WTC11 (cell line): ENCODE measurements around the gene DYNC1I1. TPM values are rescaled to one million over a fixed set of nuclear protein-coding genes. Genes with fewer than 3 reads are reported as not detected.

Experiments used
- ATAC-seq: fragments of 200-7000 bp; cut with Tn5 transposase; 2 replicates; pipeline ENCODE4 v1.10.0; 2021; ENCODE audit warnings: mild to moderate bottlenecking, moderate library complexity
- CTCF ChIA-PET: fragments of 300-600 bp; sonication (Branson Sonifier 250); formaldehyde crosslinking; loops from one replicate; lab custom pipeline; 2021; ENCODE audit warnings: antibody characterized with exemption; lab: Charles Lee
- POLR2A ChIA-PET: fragments of 350-600 bp; sonication (Branson Sonifier 250); formaldehyde crosslinking; loops from one replicate; lab custom pipeline; 2021; ENCODE audit warnings: antibody characterized with exemption; lab: Charles Lee
- DNase-seq: peaks from one replicate; pipeline ENCODE4 v3.0.0; 2021; ENCODE audit warnings: low spot score
- H3K27ac Mint-ChIP-seq: 2 replicates; pipeline ENCODE4 v1.8.0; 2021; ENCODE audit warnings: mixed read lengths
- H3K27me3 Mint-ChIP-seq: 2 replicates; pipeline ENCODE4 v1.8.0; 2021; ENCODE audit warnings: low read depth, mild to moderate bottlenecking, moderate library complexity, mixed read lengths
- H3K36me3 Mint-ChIP-seq: 2 replicates; pipeline ENCODE4 v1.8.0; 2021; ENCODE audit warnings: mixed read lengths
- H3K4me1 Mint-ChIP-seq: 2 replicates; pipeline ENCODE4 v1.8.0; 2022; ENCODE audit warnings: mixed read lengths
- H3K4me3 Mint-ChIP-seq: 2 replicates; pipeline ENCODE4 v1.8.0; 2021; ENCODE audit warnings: mild to moderate bottlenecking, moderate library complexity, mixed read lengths
- H3K9me3 Mint-ChIP-seq: 2 replicates; pipeline ENCODE4 v1.8.0; 2021; ENCODE audit warnings: mixed read lengths
- CREM ChIP-seq: sonication (generic); formaldehyde crosslinking; IDR thresholded peaks from 2 replicates; pipeline ENCODE4 v1.8.1; 2022; ENCODE audit warnings: mild to moderate bottlenecking, missing genetic modification reagents, moderate library complexity
- CTCF ChIP-seq: fragments of 200-600 bp; IDR thresholded peaks from 2 replicates; pipeline ENCODE4 v1.8.0; 2022; ENCODE audit warnings: antibody characterized with exemption
- E2F5 ChIP-seq: sonication (generic); formaldehyde crosslinking; IDR thresholded peaks from 2 replicates; pipeline ENCODE4 v1.8.1; 2022; ENCODE audit warnings: mild to moderate bottlenecking, moderate library complexity, missing genetic modification reagents
- ERG ChIP-seq: fragments of 250-450 bp; sonication (Bioruptor Pico); IDR thresholded peaks from 2 replicates; pipeline ENCODE4 v1.8.0; 2021; ENCODE audit warnings: mild to moderate bottlenecking
- FOXP1 ChIP-seq: sonication (generic); formaldehyde crosslinking; IDR thresholded peaks from 2 replicates; pipeline ENCODE4 v1.8.0; 2022; ENCODE audit warnings: missing genetic modification reagents, mild to moderate bottlenecking, moderate library complexity, borderline replicate concordance
- JUN ChIP-seq: sonication (generic); formaldehyde crosslinking; IDR thresholded peaks from 2 replicates; pipeline ENCODE4 v1.8.0; 2023; ENCODE audit warnings: mild to moderate bottlenecking, missing genetic modification reagents
- MYBL2 ChIP-seq: sonication (generic); formaldehyde crosslinking; IDR thresholded peaks from 2 replicates; pipeline ENCODE4 v1.8.1; 2023; ENCODE audit warnings: mild to moderate bottlenecking, moderate library complexity, missing genetic modification reagents
- OVOL2 ChIP-seq: fragments of 250-450 bp; sonication (Bioruptor Pico); IDR thresholded peaks from 2 replicates; pipeline ENCODE4 v1.9.0; 2021; ENCODE audit warnings: mild to moderate bottlenecking, borderline replicate concordance
- RORB ChIP-seq: fragments of 250-450 bp; sonication (Bioruptor Pico); IDR thresholded peaks from 2 replicates; pipeline ENCODE4 v1.9.0; 2021; ENCODE audit warnings: mild to moderate bottlenecking
- ZNF219 ChIP-seq: sonication (generic); formaldehyde crosslinking; IDR thresholded peaks from 2 replicates; pipeline ENCODE4 v1.8.0; 2023; ENCODE audit warnings: missing genetic modification reagents, mild to moderate bottlenecking, borderline replicate concordance
- ZNF232 ChIP-seq: sonication (generic); formaldehyde crosslinking; IDR thresholded peaks from 2 replicates; pipeline ENCODE4 v1.8.0; 2022; ENCODE audit warnings: mild to moderate bottlenecking, missing genetic modification reagents
- ZNF423 ChIP-seq: fragments of 250-450 bp; sonication (Bioruptor Pico); IDR thresholded peaks from 2 replicates; pipeline ENCODE4 v2.1.2; 2022; ENCODE audit warnings: mild to moderate bottlenecking, moderate library complexity
- total RNA-seq: library from RNA; stranded (reverse); gene quantifications from 3 replicates; pipeline ENCODE4 v1.2.3, GENCODE V29; 2021
- TF ChIP-seq, protein P1 (sequence below): sonication (generic); formaldehyde crosslinking; IDR thresholded peaks from 2 replicates; pipeline ENCODE4 v1.8.1; 2022; ENCODE audit warnings: low read depth, missing genetic modification reagents, borderline replicate concordance
- TF ChIP-seq, protein P2 (sequence below): sonication (generic); formaldehyde crosslinking; IDR thresholded peaks from 2 replicates; pipeline ENCODE4 v1.8.1; 2022; ENCODE audit warnings: low read depth, mild to moderate bottlenecking, moderate library complexity, missing genetic modification reagents, borderline replicate concordance
- TF ChIP-seq, protein P3 (sequence below): sonication (generic); formaldehyde crosslinking; IDR thresholded peaks from 2 replicates; pipeline ENCODE4 v1.8.0; 2022; ENCODE audit warnings: mild to moderate bottlenecking, missing genetic modification reagents
- TF ChIP-seq, protein P4 (sequence below): sonication (generic); formaldehyde crosslinking; IDR thresholded peaks from 2 replicates; pipeline ENCODE4 v1.8.1; 2023; ENCODE audit warnings: mild to moderate bottlenecking, missing genetic modification reagents, borderline replicate concordance
- TF ChIP-seq, protein P5 (sequence below): sonication (generic); formaldehyde crosslinking; conservative IDR thresholded peaks from 2 replicates; pipeline ENCODE4 v1.8.1; 2022; ENCODE audit warnings: mild to moderate bottlenecking, missing genetic modification reagents

Gene DYNC1I1
- total RNA-seq, 1 experiment from 2014 or later, result 2.8 TPM

DNA sequence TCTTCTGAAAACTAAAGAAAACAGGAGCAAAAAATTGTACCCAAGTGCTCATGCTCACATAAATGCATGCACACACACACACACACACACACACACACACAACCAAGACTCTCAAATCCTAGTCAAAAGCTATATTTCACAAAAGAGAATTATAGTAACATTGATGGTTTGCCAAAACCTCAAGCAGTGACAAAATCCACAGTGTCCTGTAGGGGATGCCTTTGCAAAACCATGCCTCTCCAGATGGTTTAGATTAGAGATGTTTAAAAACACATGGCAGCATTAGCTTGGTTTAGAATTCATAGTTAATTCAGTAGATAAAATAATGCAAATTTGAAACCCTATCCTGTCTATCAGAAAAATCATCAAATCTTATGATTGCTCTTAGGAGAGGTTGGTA, 232.2 kb downstream of the DYNC1I1 start:
- Mint-ChIP-seq H3K9me3 (no peaks in the 10 kb centered on the region), H3K4me1 (peaks cover 9% of the 10 kb centered on the region), H3K27me3 (no peaks in the 10 kb centered on the region), H3K36me3 (no peaks in the 10 kb centered on the region), H3K27ac (no peak overlapping the region), H3K4me3 (no peak overlapping the region)
- ATAC-seq (no peak), DNase-seq (no peak)
- TF ChIP-seq CTCF (no peak), ZNF219 (CRISPR knock-in tag) (no peak), E2F5 (no peak), OVOL2 (CRISPR knock-in tag) (no peak), FOXP1 (CRISPR knock-in tag) (no peak), ERG (CRISPR knock-in tag) (no peak), JUN (CRISPR knock-in tag) (no peak), CREM (no peak), RORB (CRISPR knock-in tag) (no peak), ZNF423 (CRISPR knock-in tag) (no peak)
- TF ChIP-seq, protein P1, sequence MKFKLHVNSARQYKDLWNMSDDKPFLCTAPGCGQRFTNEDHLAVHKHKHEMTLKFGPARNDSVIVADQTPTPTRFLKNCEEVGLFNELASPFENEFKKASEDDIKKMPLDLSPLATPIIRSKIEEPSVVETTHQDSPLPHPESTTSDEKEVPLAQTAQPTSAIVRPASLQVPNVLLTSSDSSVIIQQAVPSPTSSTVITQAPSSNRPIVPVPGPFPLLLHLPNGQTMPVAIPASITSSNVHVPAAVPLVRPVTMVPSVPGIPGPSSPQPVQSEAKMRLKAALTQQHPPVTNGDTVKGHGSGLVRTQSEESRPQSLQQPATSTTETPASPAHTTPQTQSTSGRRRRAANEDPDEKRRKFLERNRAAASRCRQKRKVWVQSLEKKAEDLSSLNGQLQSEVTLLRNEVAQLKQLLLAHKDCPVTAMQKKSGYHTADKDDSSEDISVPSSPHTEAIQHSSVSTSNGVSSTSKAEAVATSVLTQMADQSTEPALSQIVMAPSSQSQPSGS (CRISPR knock-in tag), result no peak
- TF ChIP-seq, protein P2, sequence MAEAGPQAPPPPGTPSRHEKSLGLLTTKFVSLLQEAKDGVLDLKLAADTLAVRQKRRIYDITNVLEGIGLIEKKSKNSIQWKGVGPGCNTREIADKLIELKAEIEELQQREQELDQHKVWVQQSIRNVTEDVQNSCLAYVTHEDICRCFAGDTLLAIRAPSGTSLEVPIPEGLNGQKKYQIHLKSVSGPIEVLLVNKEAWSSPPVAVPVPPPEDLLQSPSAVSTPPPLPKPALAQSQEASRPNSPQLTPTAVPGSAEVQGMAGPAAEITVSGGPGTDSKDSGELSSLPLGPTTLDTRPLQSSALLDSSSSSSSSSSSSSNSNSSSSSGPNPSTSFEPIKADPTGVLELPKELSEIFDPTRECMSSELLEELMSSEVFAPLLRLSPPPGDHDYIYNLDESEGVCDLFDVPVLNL (CRISPR knock-in tag), result no peak
- TF ChIP-seq, protein P3, sequence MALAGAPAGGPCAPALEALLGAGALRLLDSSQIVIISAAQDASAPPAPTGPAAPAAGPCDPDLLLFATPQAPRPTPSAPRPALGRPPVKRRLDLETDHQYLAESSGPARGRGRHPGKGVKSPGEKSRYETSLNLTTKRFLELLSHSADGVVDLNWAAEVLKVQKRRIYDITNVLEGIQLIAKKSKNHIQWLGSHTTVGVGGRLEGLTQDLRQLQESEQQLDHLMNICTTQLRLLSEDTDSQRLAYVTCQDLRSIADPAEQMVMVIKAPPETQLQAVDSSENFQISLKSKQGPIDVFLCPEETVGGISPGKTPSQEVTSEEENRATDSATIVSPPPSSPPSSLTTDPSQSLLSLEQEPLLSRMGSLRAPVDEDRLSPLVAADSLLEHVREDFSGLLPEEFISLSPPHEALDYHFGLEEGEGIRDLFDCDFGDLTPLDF (CRISPR knock-in tag), result no peak
- ChIA-PET POLR2A (no interaction called here), CTCF (no interaction called here)

GRCh38 chr7:96005271-96005670, 232.9 kb downstream of the DYNC1I1 start:
- DNase-seq (no peak), ATAC-seq (no peak)
- Mint-ChIP-seq H3K27me3 (no peaks in the 10 kb centered on the region), H3K4me3 (no peak overlapping the region), H3K36me3 (no peaks in the 10 kb centered on the region), H3K27ac (no peak overlapping the region), H3K9me3 (no peaks in the 10 kb centered on the region), H3K4me1 (peaks cover 9% of the 10 kb centered on the region)
- TF ChIP-seq, protein P4, sequence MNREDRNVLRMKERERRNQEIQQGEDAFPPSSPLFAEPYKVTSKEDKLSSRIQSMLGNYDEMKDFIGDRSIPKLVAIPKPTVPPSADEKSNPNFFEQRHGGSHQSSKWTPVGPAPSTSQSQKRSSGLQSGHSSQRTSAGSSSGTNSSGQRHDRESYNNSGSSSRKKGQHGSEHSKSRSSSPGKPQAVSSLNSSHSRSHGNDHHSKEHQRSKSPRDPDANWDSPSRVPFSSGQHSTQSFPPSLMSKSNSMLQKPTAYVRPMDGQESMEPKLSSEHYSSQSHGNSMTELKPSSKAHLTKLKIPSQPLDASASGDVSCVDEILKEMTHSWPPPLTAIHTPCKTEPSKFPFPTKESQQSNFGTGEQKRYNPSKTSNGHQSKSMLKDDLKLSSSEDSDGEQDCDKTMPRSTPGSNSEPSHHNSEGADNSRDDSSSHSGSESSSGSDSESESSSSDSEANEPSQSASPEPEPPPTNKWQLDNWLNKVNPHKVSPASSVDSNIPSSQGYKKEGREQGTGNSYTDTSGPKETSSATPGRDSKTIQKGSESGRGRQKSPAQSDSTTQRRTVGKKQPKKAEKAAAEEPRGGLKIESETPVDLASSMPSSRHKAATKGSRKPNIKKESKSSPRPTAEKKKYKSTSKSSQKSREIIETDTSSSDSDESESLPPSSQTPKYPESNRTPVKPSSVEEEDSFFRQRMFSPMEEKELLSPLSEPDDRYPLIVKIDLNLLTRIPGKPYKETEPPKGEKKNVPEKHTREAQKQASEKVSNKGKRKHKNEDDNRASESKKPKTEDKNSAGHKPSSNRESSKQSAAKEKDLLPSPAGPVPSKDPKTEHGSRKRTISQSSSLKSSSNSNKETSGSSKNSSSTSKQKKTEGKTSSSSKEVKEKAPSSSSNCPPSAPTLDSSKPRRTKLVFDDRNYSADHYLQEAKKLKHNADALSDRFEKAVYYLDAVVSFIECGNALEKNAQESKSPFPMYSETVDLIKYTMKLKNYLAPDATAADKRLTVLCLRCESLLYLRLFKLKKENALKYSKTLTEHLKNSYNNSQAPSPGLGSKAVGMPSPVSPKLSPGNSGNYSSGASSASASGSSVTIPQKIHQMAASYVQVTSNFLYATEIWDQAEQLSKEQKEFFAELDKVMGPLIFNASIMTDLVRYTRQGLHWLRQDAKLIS (CRISPR knock-in tag), result no peak
- TF ChIP-seq MYBL2 (CRISPR knock-in tag), result no peak
- no peak for TF ChIP-seq ZNF232 (CRISPR knock-in tag)
- TF ChIP-seq E2F5, result no peak
- TF ChIP-seq, protein P5, sequence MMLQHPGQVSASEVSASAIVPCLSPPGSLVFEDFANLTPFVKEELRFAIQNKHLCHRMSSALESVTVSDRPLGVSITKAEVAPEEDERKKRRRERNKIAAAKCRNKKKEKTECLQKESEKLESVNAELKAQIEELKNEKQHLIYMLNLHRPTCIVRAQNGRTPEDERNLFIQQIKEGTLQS (CRISPR knock-in tag), result no peak
- POLR2A ChIA-PET, result no interaction called here
- CTCF ChIA-PET, result no interaction called here
